Measurements from ENCODE around the gene DPM2.

DNA sequence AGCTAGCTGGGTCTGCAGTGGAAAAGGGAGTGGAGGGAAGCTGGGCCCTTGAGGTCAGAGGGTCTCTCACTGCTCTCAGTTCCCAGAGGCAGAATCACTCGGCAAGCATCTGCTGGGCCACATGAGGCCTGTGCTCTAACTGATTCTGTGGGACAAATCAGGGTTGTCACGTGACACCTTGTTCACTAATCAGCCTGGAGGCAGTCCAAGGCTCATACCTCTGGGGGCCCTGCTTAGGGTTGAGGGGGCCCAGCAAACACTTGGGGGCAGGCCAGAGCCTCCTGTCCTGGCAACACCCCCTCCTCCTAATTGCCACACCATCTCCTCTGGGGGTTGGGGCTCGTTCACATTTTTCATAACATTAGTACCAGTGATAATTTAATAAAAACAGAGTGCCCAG, 9.1 kb upstream of the DPM2 start:
- TF ChIP-seq, protein P1, sequence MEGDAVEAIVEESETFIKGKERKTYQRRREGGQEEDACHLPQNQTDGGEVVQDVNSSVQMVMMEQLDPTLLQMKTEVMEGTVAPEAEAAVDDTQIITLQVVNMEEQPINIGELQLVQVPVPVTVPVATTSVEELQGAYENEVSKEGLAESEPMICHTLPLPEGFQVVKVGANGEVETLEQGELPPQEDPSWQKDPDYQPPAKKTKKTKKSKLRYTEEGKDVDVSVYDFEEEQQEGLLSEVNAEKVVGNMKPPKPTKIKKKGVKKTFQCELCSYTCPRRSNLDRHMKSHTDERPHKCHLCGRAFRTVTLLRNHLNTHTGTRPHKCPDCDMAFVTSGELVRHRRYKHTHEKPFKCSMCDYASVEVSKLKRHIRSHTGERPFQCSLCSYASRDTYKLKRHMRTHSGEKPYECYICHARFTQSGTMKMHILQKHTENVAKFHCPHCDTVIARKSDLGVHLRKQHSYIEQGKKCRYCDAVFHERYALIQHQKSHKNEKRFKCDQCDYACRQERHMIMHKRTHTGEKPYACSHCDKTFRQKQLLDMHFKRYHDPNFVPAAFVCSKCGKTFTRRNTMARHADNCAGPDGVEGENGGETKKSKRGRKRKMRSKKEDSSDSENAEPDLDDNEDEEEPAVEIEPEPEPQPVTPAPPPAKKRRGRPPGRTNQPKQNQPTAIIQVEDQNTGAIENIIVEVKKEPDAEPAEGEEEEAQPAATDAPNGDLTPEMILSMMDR (conservative IDR thresholded peaks at IDR 0.05; ENCODE audit: low read depth, low read length): no peak
- no peak for TF ChIP-seq BHLHE40 (IDR thresholded peaks at IDR 0.05; ENCODE audit: low read depth, low read length)
- TF ChIP-seq CEBPB (IDR thresholded peaks at IDR 0.05; ENCODE audit: low read depth, low read length): no peak
- TF ChIP-seq POLR2A (IDR thresholded peaks at IDR 0.05; ENCODE audit: low read depth, low read length): no peak
- no peak for TF ChIP-seq RAD21 (IDR thresholded peaks at IDR 0.05; ENCODE audit: low read length)
- no peak for TF ChIP-seq SMC3 (IDR thresholded peaks at IDR 0.05; ENCODE audit: low read depth, low read length)
- no peak for TF ChIP-seq CHD1 (IDR thresholded peaks at IDR 0.05; ENCODE audit: low read depth, low read length)
- no peak for TF ChIP-seq RFX5 (IDR thresholded peaks at IDR 0.05; ENCODE audit: low read depth, low read length)

All from IMR-90 (cell line).